Measurements from ENCODE around the gene CYB5B. TPM values are rescaled to one million over a fixed set of nuclear protein-coding genes. Genes with fewer than 3 reads are reported as not detected.

Gene CYB5B
- polyA plus RNA-seq, 1 donor from 2014 or later: 98.9 TPM

- Mint-ChIP-seq H3K9me3 (no peaks in the 10 kb centered on the region), H3K27ac (no peak overlapping the region), H3K27me3 (peaks cover 4% of the 10 kb centered on the region), H3K36me3 (peaks cover 2% of the 10 kb centered on the region), H3K4me3 (no peak overlapping the region), H3K4me1 (peaks cover 0 to 10% (median 6%) of the 10 kb centered on the region in 3 donors)
Measured at GRCh38 chr16:69481901-69482341, 57.5 kb downstream of the CYB5B start.

DNA sequence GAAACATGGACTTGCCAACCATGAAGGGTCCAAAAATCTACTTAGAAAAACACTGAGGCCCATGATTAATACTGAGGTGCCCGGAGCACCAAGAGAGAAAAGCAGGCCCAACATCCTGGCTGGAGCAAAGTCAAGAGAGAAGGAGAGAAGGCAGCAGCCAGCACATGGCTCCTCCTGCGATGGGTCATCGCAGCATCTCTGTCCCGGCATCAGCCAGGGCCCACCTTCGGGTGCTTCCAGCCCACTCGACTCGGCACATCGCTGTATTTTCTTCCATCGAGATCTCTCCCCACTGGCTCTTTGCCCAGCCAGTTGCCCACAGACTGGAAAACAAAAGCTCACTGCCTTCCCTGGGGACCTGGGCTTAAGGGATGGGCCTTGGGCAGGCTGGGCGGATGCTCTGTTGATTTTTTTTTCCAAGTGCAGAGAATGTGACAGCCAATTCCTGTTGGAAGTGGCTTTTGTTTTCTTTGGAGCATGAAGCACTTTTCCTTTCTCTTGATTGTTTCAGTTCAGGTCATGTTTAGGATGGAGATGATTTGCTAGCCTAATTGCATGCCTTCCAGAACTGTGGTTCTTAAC lies 58.1 kb downstream of the CYB5B start:
- Mint-ChIP-seq H3K4me3 (no peak overlapping the region), H3K27me3 (peaks cover 4% of the 10 kb centered on the region), H3K27ac (no peak overlapping the region), H3K36me3 (peaks cover 2% of the 10 kb centered on the region), H3K9me3 (no peaks in the 10 kb centered on the region), H3K4me1 (peaks cover 0 to 10% (median 6%) of the 10 kb centered on the region in 3 donors)

- peaks cover 0 to 10% (median 6%) of the 10 kb centered on the region in 3 donors for H3K4me1 Mint-ChIP-seq
- peaks cover 2% of the 10 kb centered on the region for H3K36me3 Mint-ChIP-seq
- no peak overlapping the region for H3K4me3 Mint-ChIP-seq
- peaks cover 4% of the 10 kb centered on the region for H3K27me3 Mint-ChIP-seq
- no peaks in the 10 kb centered on the region for H3K9me3 Mint-ChIP-seq
- peak overlapping the region in 1 of 3 donors; percentile 76 for H3K27ac Mint-ChIP-seq
Measured at GRCh38 chr16:69483611-69484010, 59.2 kb downstream of the CYB5B start.

- Mint-ChIP-seq H3K9me3 (no peaks in the 10 kb centered on the region), H3K27ac (no peak overlapping the region), H3K4me3 (no peak overlapping the region), H3K4me1 (peaks cover 0 to 7% (median 3%) of the 10 kb centered on the region in 3 donors), H3K27me3 (peaks cover 3% of the 10 kb centered on the region), H3K36me3 (peaks cover 2% of the 10 kb centered on the region)
Measured at GRCh38 chr16:69485361-69485760, 60.9 kb downstream of the CYB5B start.

DNA sequence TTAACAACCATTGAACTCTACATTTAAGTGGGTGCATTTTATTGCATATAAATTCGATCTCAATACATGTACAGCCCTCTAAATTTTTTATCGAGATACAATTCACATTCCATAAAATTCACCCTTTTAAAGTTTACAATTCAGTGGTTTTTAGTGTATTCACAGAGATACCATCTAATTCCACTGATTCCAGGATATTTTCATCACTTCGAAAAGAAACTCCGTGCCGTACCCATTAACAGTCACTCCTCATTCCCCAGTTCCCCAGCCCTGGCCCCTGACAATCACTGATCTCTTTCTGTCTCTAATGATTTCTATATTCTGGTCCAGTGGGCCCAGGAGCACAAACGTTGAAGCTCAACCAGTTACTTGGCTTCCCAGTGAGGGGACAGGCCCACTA lies 61.4 kb downstream of the CYB5B start:
- Mint-ChIP-seq H3K9me3 (no peaks in the 10 kb centered on the region), H3K4me1 (peaks cover 0 to 5% (median 3%) of the 10 kb centered on the region in 3 donors), H3K36me3 (peaks cover 2% of the 10 kb centered on the region), H3K27ac (no peak overlapping the region), H3K4me3 (no peak overlapping the region), H3K27me3 (peaks cover 3% of the 10 kb centered on the region)

GRCh38 chr16:69486272-69486671 lies 61.9 kb downstream of the CYB5B start:
- no peak overlapping the region for H3K27ac Mint-ChIP-seq
- H3K4me3 Mint-ChIP-seq: no peak overlapping the region
- H3K9me3 Mint-ChIP-seq: no peaks in the 10 kb centered on the region

DNA sequence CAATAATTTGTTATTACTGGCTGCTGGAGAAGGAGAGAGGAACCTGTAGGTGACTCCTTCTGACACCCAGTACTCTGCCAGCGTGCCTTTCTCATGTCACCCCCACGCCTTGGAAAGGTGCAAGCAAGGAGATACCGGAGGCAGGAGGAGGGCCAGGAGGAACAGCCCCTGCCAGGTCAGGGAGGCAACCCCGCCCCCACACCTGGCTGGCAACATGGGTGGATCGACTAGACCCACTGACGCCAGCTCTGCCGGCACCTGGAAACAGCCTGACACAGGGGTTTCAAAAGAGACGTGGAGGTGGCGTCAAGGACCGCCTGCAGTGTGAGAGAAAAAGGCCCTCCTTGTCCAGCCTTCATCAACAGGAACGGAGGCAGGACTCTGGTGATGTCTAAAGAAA lies 62.3 kb downstream of the CYB5B start:
- Mint-ChIP-seq H3K4me1 (peaks cover 0 to 2% (median under 1%) of the 10 kb centered on the region in 3 donors), H3K4me3 (no peak overlapping the region), H3K9me3 (no peaks in the 10 kb centered on the region), H3K27me3 (peaks cover 3% of the 10 kb centered on the region), H3K36me3 (peaks cover 2% of the 10 kb centered on the region), H3K27ac (no peak overlapping the region)

More at GRCh38 chr16:69486272-69486671, 61.9 kb downstream of the CYB5B start:
- peaks cover 2% of the 10 kb centered on the region for H3K36me3 Mint-ChIP-seq
- H3K27me3 Mint-ChIP-seq: peaks cover 3% of the 10 kb centered on the region
- H3K4me1 Mint-ChIP-seq: peaks cover 0 to 4% (median 3%) of the 10 kb centered on the region in 3 donors

GRCh38 chr16:69490707-69491324 lies 66.4 kb downstream of the CYB5B start:
- Mint-ChIP-seq H3K4me3 (no peak overlapping the region), H3K27me3 (no peaks in the 10 kb centered on the region), H3K4me1 (no peaks in the 10 kb centered on the region), H3K9me3 (peaks cover 0 to 3% (median 0%) of the 10 kb centered on the region in 3 donors), H3K36me3 (no peaks in the 10 kb centered on the region), H3K27ac (no peak overlapping the region)

- H3K4me1 Mint-ChIP-seq: no peaks in the 10 kb centered on the region
- H3K4me3 Mint-ChIP-seq: no peak overlapping the region
- H3K27me3 Mint-ChIP-seq: no peaks in the 10 kb centered on the region
- H3K36me3 Mint-ChIP-seq: no peaks in the 10 kb centered on the region
- H3K9me3 Mint-ChIP-seq: peaks cover 0 to 3% (median 0%) of the 10 kb centered on the region in 3 donors
- no peak overlapping the region for H3K27ac Mint-ChIP-seq
Measured at GRCh38 chr16:69494991-69495392, 70.6 kb downstream of the CYB5B start.

DNA sequence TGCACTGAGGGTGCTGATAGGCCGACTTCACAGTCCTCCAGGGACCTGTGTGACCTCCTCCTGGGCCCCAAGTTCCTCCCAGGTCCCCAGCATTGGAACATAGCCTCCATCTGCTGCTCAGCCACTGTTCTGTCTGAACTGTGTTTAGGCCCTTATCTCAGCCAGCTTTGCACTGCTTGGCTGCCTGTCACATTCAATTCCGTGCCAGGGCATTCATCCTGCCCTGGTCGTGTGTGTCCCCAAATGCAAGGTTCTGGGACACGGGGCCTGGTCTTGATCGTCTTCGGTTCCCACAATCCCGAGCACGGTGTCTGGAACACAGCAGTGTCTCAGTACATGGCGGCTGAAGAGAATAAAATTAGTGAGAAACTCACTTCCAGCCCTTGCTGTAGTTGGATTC lies 71.4 kb downstream of the CYB5B start:
- Mint-ChIP-seq H3K4me1 (no peaks in the 10 kb centered on the region), H3K27me3 (no peaks in the 10 kb centered on the region), H3K9me3 (peaks cover 0 to 3% (median 0%) of the 10 kb centered on the region in 3 donors), H3K36me3 (no peaks in the 10 kb centered on the region), H3K4me3 (no peak overlapping the region), H3K27ac (no peak overlapping the region)

DNA sequence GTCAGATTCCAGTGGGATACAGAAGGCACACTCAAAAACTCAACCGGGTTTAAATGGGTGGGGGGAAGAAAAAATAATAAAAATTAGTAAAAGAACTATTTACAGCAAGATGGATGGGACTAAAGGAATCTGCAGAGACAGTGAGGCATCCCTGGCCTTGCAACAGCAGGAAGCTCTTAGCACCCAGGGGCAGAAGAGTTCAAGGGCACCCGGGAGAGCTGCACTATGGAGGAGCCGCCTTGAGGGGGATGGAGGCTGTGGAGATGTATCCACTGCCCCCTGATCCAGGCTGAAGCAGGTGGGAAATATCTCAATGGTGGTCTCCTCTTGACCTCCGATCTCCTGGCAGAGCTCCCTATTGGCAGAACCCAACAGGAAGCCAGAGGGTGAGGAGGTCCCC lies 72.0 kb downstream of the CYB5B start:
- Mint-ChIP-seq H3K4me3 (no peak overlapping the region), H3K27ac (no peak overlapping the region), H3K4me1 (no peaks in the 10 kb centered on the region), H3K27me3 (no peaks in the 10 kb centered on the region), H3K9me3 (peaks cover 0 to 3% (median 0%) of the 10 kb centered on the region in 3 donors), H3K36me3 (no peaks in the 10 kb centered on the region)

DNA sequence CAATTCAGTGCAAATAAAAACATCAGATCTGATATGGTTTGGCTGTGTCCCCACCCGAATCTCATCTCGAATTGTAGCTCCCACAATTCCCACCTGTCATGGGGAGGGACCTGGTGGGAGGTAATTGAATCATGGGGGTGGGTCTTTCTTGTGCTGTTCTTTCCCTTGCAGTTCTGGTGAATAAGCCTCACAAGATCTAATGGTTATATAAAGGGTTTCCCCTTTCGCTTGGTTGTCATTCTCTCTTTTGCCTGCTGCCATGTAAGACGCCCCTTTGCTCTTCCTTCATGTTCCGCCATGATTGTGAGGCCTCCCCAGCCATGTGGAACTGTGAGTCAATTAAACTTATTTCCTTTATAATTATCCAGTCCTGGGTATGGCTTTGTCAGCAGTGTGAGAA lies 72.5 kb downstream of the CYB5B start:
- Mint-ChIP-seq H3K27ac (peak overlapping the region in 1 of 3 donors; percentile 9), H3K36me3 (no peaks in the 10 kb centered on the region), H3K27me3 (no peaks in the 10 kb centered on the region)

GRCh38 chr16:69497876-69498596 lies 73.6 kb downstream of the CYB5B start:
- H3K36me3 Mint-ChIP-seq: no peaks in the 10 kb centered on the region
- peaks cover 7 to 8% (median 8%) of the 10 kb centered on the region in 3 donors for H3K4me1 Mint-ChIP-seq
- no peaks in the 10 kb centered on the region for H3K27me3 Mint-ChIP-seq
- H3K27ac Mint-ChIP-seq: peak overlapping the region in 1 of 3 donors; percentile 68
- peaks cover 0 to 3% (median 0%) of the 10 kb centered on the region in 3 donors for H3K9me3 Mint-ChIP-seq
- H3K4me3 Mint-ChIP-seq: no peak overlapping the region

More for the DNA sequence above, 72.5 kb downstream of the CYB5B start:
- Mint-ChIP-seq H3K9me3 (peaks cover 0 to 3% (median 0%) of the 10 kb centered on the region in 3 donors), H3K4me3 (no peak overlapping the region), H3K4me1 (peaks cover 2 to 3% (median 3%) of the 10 kb centered on the region in 3 donors)

DNA sequence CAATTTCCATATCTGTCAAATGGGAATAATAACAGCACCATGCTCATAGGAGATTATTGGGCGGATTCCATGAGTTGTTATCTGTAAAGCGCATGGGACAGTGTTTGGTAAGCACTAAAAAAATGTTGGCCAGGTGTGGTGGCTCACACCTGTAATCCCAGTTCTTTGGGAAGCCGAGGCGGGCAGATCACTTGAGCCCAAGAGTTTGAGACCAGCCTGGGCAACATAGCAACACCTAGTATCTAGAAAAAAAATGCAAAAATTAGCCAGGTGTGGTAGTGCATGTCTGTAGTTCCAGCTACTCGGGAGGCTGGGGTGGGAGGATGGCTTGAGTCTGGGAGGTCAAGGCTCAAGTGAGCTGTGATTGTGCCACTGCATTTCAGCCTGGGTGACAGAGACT lies 74.5 kb downstream of the CYB5B start:
- no peaks in the 10 kb centered on the region for H3K27me3 Mint-ChIP-seq
- no peak overlapping the region for H3K27ac Mint-ChIP-seq
- H3K9me3 Mint-ChIP-seq: no peaks in the 10 kb centered on the region
- H3K4me3 Mint-ChIP-seq: no peak overlapping the region
- peaks cover 7 to 8% (median 8%) of the 10 kb centered on the region in 3 donors for H3K4me1 Mint-ChIP-seq
- H3K36me3 Mint-ChIP-seq: no peaks in the 10 kb centered on the region

DNA sequence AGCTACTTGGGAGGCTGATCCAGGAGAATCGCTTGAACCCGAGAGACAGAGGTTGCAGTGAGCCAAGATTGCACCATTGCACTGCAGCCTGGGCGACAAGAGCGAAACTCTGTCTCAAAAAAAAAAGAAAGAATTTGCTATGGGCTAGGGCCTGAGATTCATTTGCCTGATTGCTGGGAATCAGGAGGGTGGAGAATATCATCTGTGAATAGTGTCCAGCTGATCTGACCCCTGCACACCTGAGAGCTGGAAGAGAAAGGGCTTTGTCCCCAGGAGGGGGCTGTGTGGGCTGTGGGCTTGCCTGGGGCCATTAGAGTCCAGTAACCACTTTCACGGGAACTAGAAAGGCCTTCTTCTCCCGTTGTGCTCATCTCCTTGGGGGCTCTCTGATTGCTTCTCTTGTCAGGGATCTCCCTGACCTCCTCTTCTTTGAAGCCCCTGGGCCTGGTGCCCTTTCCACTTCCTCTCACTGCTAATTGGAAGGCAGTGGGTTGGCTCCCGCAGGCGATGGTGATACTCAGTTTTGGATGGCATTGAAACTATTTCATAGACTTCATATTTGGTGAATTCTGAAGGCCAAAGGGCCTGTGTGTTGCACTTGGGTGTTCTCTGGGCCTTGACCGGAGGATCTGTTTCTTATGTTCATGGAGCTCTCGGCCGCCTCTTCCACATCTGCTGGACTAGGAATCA lies 75.3 kb downstream of the CYB5B start:
- no peaks in the 10 kb centered on the region for H3K27me3 Mint-ChIP-seq
- H3K27ac Mint-ChIP-seq: no peak overlapping the region
- H3K4me1 Mint-ChIP-seq: peaks cover 7 to 8% (median 8%) of the 10 kb centered on the region in 3 donors
- H3K4me3 Mint-ChIP-seq: peak overlapping the region in 1 of 4 donors; percentile 17
- H3K36me3 Mint-ChIP-seq: no peaks in the 10 kb centered on the region
- H3K9me3 Mint-ChIP-seq: no peaks in the 10 kb centered on the region

All from IgD-negative memory B cell (primary cell).